Stimulated activated naive CD8-positive, alpha-beta T cell treated with anti-CD3 and anti-CD28 coated beads, Interleukin-15, amount 100 ng/mL, for 72 hours (primary cell): ENCODE measurements around the gene MBNL2.

Experiments used
- ATAC-seq: fragments of 150-1000 bp; cut with Tn5 transposase; 2 replicates; pipeline ENCODE4 v1.10.0; 2021; ENCODE audit warnings: mild to moderate bottlenecking, moderate library complexity
- DNase-seq, 2 donors: peaks; one replicate each; pipeline ENCODE4 v3.0.0; 2021 to 2022
- H3K27ac Mint-ChIP-seq, 2 donors: one replicate each; pipeline ENCODE4 v1.8.0; 2022; ENCODE audit warnings: mild to moderate bottlenecking in 2 of 2, mixed read lengths in 2 of 2, moderate library complexity in 2 of 2
- H3K27me3 Mint-ChIP-seq: one replicate; pipeline ENCODE4 v1.8.0; 2022; ENCODE audit warnings: mixed read lengths
- H3K4me1 Mint-ChIP-seq: one replicate; pipeline ENCODE4 v1.8.0; 2022; ENCODE audit warnings: mild to moderate bottlenecking, mixed read lengths
- H3K4me3 Mint-ChIP-seq, 2 donors: one replicate each; pipeline ENCODE4 v1.8.0; 2022; ENCODE audit warnings: mild to moderate bottlenecking in 2 of 2, mixed read lengths in 2 of 2, moderate library complexity in 1 of 2
- H3K9me3 Mint-ChIP-seq, 2 donors: one replicate each; pipeline ENCODE4 v1.8.0; 2022; ENCODE audit warnings: mixed read lengths in 2 of 2

MBNL2 gene

GRCh38 chr13:97359181-97360057 lies 137.3 kb downstream of the MBNL2 start:
- Mint-ChIP-seq H3K9me3 (no peaks in the 10 kb centered on the region), H3K4me3 (no peak overlapping the region), H3K27ac (no peak overlapping the region), H3K4me1 (no peaks in the 10 kb centered on the region), H3K27me3 (no peaks in the 10 kb centered on the region)
- ATAC-seq (peak; percentile 88), DNase-seq (peak; percentile 43 to 45)

GRCh38 chr13:97360610-97361009 lies 138.5 kb downstream of the MBNL2 start:
- Mint-ChIP-seq H3K27ac (no peak overlapping the region), H3K9me3 (no peaks in the 10 kb centered on the region), H3K4me3 (no peak overlapping the region), H3K4me1 (no peaks in the 10 kb centered on the region), H3K27me3 (no peaks in the 10 kb centered on the region)
- no peak for ATAC-seq
- no peak for DNase-seq

- Mint-ChIP-seq H3K27me3 (no peaks in the 10 kb centered on the region), H3K9me3 (no peaks in the 10 kb centered on the region), H3K27ac (no peak overlapping the region), H3K4me3 (no peak overlapping the region), H3K4me1 (peaks cover 13% of the 10 kb centered on the region)
- DNase-seq (no peak), ATAC-seq (no peak)
Measured at GRCh38 chr13:97364031-97364430, 141.9 kb downstream of the MBNL2 start.

GRCh38 chr13:97364827-97365226 lies 142.7 kb downstream of the MBNL2 start:
- no peaks in the 10 kb centered on the region for H3K27me3 Mint-ChIP-seq
- DNase-seq (no peak), ATAC-seq (no peak)
- H3K9me3 Mint-ChIP-seq: no peaks in the 10 kb centered on the region
- H3K4me3 Mint-ChIP-seq: no peak overlapping the region
- peaks cover 19% of the 10 kb centered on the region for H3K4me1 Mint-ChIP-seq
- no peak overlapping the region for H3K27ac Mint-ChIP-seq

- Mint-ChIP-seq H3K4me1 (peaks cover 19% of the 10 kb centered on the region), H3K9me3 (no peaks in the 10 kb centered on the region), H3K27ac (no peak overlapping the region), H3K4me3 (no peak overlapping the region), H3K27me3 (no peaks in the 10 kb centered on the region)
- no peak for DNase-seq
- no peak for ATAC-seq
Measured at GRCh38 chr13:97366172-97366688, 144.1 kb downstream of the MBNL2 start.

- Mint-ChIP-seq H3K27me3 (no peaks in the 10 kb centered on the region), H3K9me3 (no peaks in the 10 kb centered on the region), H3K27ac (peak overlapping the region in 1 of 2 donors; percentile 49), H3K4me1 (peaks cover 19% of the 10 kb centered on the region), H3K4me3 (no peak overlapping the region)
- DNase-seq (no peak), ATAC-seq (no peak)
Measured at GRCh38 chr13:97367016-97367822, 145.1 kb downstream of the MBNL2 start.

- Mint-ChIP-seq H3K27me3 (no peaks in the 10 kb centered on the region), H3K4me1 (peaks cover 19% of the 10 kb centered on the region), H3K4me3 (peak overlapping the region; percentile 76 to 83), H3K9me3 (no peaks in the 10 kb centered on the region), H3K27ac (peak overlapping the region; percentile 84 to 98)
- ATAC-seq (peak; percentile 49), DNase-seq (no peak)
Measured at GRCh38 chr13:97369261-97369893, 147.2 kb downstream of the MBNL2 start.

GRCh38 chr13:97371486-97372109 lies 149.5 kb downstream of the MBNL2 start:
- no peaks in the 10 kb centered on the region for H3K27me3 Mint-ChIP-seq
- no peak overlapping the region for H3K4me3 Mint-ChIP-seq
- ATAC-seq: no peak
- H3K9me3 Mint-ChIP-seq: no peaks in the 10 kb centered on the region
- DNase-seq: no peak
- no peak overlapping the region for H3K27ac Mint-ChIP-seq
- peaks cover 19% of the 10 kb centered on the region for H3K4me1 Mint-ChIP-seq

- Mint-ChIP-seq H3K27ac (no peak overlapping the region), H3K4me1 (peaks cover 13% of the 10 kb centered on the region), H3K4me3 (no peak overlapping the region), H3K27me3 (no peaks in the 10 kb centered on the region), H3K9me3 (no peaks in the 10 kb centered on the region)
- ATAC-seq (no peak), DNase-seq (no peak)
Measured at GRCh38 chr13:97372936-97373335, 150.8 kb downstream of the MBNL2 start.

GRCh38 chr13:97373787-97374186 lies 151.7 kb downstream of the MBNL2 start:
- DNase-seq: no peak
- H3K27ac Mint-ChIP-seq: no peak overlapping the region
- H3K4me1 Mint-ChIP-seq: peaks cover 7% of the 10 kb centered on the region
- ATAC-seq: no peak
- H3K9me3 Mint-ChIP-seq: no peaks in the 10 kb centered on the region
- H3K27me3 Mint-ChIP-seq: no peaks in the 10 kb centered on the region
- H3K4me3 Mint-ChIP-seq: no peak overlapping the region

- H3K4me3 Mint-ChIP-seq: no peak overlapping the region
- H3K9me3 Mint-ChIP-seq: no peaks in the 10 kb centered on the region
- no peaks in the 10 kb centered on the region for H3K4me1 Mint-ChIP-seq
- no peak for ATAC-seq
- no peak overlapping the region for H3K27ac Mint-ChIP-seq
- no peaks in the 10 kb centered on the region for H3K27me3 Mint-ChIP-seq
- no peak for DNase-seq
Measured at GRCh38 chr13:97376981-97377380, 154.8 kb downstream of the MBNL2 start.

GRCh38 chr13:97379386-97379785 lies 157.3 kb downstream of the MBNL2 start:
- Mint-ChIP-seq H3K4me1 (peaks cover 4% of the 10 kb centered on the region), H3K4me3 (no peak overlapping the region), H3K27me3 (no peaks in the 10 kb centered on the region), H3K9me3 (peaks cover 0 to 3% of the 10 kb centered on the region in 2 donors), H3K27ac (peak overlapping the region in 1 of 2 donors; percentile 63)
- DNase-seq: no peak
- ATAC-seq: no peak

- no peak overlapping the region for H3K27ac Mint-ChIP-seq
Measured at GRCh38 chr13:97380696-97381095, 158.6 kb downstream of the MBNL2 start.

GRCh38 chr13:97381189-97381588 lies 159.1 kb downstream of the MBNL2 start:
- Mint-ChIP-seq H3K27ac (no peak overlapping the region), H3K27me3 (no peaks in the 10 kb centered on the region)

More at GRCh38 chr13:97380696-97381095, 158.6 kb downstream of the MBNL2 start:
- H3K9me3 Mint-ChIP-seq: peaks cover 0 to 4% of the 10 kb centered on the region in 2 donors
- ATAC-seq: no peak
- no peaks in the 10 kb centered on the region for H3K27me3 Mint-ChIP-seq
- H3K4me1 Mint-ChIP-seq: peaks cover 7% of the 10 kb centered on the region
- no peak for DNase-seq
- no peak overlapping the region for H3K4me3 Mint-ChIP-seq

GRCh38 chr13:97382276-97382675 lies 160.1 kb downstream of the MBNL2 start:
- ATAC-seq: no peak
- Mint-ChIP-seq H3K4me1 (peaks cover 23% of the 10 kb centered on the region), H3K27me3 (no peaks in the 10 kb centered on the region), H3K9me3 (peaks cover 0 to 4% of the 10 kb centered on the region in 2 donors), H3K27ac (no peak overlapping the region), H3K4me3 (no peak overlapping the region)
- no peak for DNase-seq

More at GRCh38 chr13:97381189-97381588, 159.1 kb downstream of the MBNL2 start:
- Mint-ChIP-seq H3K4me3 (no peak overlapping the region), H3K9me3 (peaks cover 0 to 4% of the 10 kb centered on the region in 2 donors), H3K4me1 (peaks cover 12% of the 10 kb centered on the region)
- DNase-seq (no peak), ATAC-seq (no peak)
